Transverse colon (tissue), 4 donors: ENCODE measurements around the gene KXD1.

Source experiments
- CTCF ChIP-seq, 5 experiments: fragments of 200-600 bp in 3 of 5; fragments of 450-650 bp in 2 of 5; sonication (generic) in 3 of 5; IDR thresholded peaks; 1 replicate in 2 of 5; 2 replicates in 3 of 5; pipeline ENCODE4 v1.5.1; 2016 to 2017; ENCODE audit warnings: antibody characterized with exemption in 5 of 5, inconsistent platforms in 3 of 5, mild to moderate bottlenecking in 2 of 5, moderate library complexity in 1 of 5
- EP300 ChIP-seq: sonication (generic); formaldehyde crosslinking; IDR thresholded peaks from one replicate; pipeline ENCODE4 v1.6.1; 2017; ENCODE audit warnings: antibody characterized with exemption, low read depth
- POLR2A ChIP-seq: fragments of 450-650 bp; IDR thresholded peaks from one replicate; pipeline ENCODE4 v1.6.1; 2016; ENCODE audit warnings: antibody characterized with exemption, mild to moderate bottlenecking, moderate library complexity
- POLR2AphosphoS5 ChIP-seq, 3 donors: sonication (generic); formaldehyde crosslinking; IDR thresholded peaks; one replicate each; pipeline ENCODE4 v1.6.1; 2016; ENCODE audit warnings: antibody characterized with exemption in 3 of 3

GRCh38 chr19:18522124-18522861 is 35.4 kb upstream of the KXD1 start:
- TF ChIP-seq CTCF (IDR thresholded peaks at IDR 0.05): peak in 2 of 5 experiments; percentile 17 to 21
- TF ChIP-seq POLR2A: no peak
- no peak for TF ChIP-seq EP300
- TF ChIP-seq POLR2AphosphoS5 (IDR thresholded peaks at IDR 0.05): peak; percentile 45 to 76 (median 57)
